Measurements from ENCODE around the gene ST8SIA4.

ST8SIA4 gene

GRCh38 chr5:100903039-100903887 lies at the start of gene ST8SIA4:
ST8SIA4 (minus strand) TSS chr5:100903282; CDS start chr5:100902955, 327 bp downstream.
- DNase-seq (ENCODE audit: low read depth), result peak; percentile 82

DNA sequence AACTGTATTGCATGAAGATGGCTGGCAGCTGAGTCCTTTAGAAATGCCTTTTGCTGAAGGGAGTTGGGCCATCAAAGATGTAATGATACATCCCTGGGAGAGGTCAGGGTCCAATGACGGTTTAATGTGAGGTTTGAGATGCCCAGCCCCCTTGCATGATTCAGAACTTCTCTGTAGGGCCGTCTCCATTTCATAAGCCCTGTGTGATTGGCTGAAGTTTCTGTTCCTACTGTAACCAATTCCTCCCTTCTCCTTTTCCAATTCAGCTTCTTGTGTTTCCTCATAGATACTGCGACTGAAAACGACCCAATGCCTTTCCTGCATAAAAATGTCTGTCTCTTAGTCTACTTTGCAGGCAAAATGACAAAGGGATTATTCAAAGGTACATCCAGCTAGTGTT lies 47.9 kb upstream of the ST8SIA4 start:
- no peak for DNase-seq (ENCODE audit: low read depth)

GRCh38 chr5:100913298-100913697 lies 10.2 kb upstream of the ST8SIA4 start:
- DNase-seq (ENCODE audit: low read depth), result no peak

- DNase-seq (ENCODE audit: low read depth), result no peak
Measured at GRCh38 chr5:100909034-100909433, 6.0 kb upstream of the ST8SIA4 start.

DNA sequence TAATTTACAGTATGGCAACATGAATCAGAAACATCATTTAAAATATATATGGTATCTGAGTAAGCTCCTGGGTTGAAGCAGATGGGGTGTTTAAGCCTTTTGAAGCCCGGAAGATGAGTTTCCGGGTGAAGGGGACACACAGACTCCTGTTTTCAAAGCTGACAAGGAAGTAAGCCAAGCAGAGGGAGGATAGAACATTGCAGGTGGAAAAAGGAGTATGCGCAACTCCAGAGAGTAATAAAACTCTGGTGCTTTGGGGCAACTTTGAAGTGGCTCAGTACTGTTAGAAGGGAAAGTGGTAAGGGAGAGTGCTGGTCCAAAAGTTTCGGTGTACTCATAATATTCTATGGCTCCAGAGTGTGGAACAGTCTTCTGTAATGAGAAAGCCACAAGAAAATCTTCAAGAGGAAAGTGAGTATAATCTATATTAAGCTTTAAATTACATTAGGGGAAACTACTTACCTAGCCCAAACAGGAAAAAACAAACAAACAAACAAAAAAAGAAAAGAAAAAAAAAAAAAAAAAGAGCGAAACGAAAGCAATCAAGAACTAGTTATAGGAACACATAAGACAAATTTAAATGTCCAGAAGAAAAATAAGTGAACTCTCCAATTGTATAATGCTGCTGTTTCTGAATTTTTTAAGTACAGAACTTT lies 2.3 kb upstream of the ST8SIA4 start:
- DNase-seq (ENCODE audit: low read depth), result no peak

DNA sequence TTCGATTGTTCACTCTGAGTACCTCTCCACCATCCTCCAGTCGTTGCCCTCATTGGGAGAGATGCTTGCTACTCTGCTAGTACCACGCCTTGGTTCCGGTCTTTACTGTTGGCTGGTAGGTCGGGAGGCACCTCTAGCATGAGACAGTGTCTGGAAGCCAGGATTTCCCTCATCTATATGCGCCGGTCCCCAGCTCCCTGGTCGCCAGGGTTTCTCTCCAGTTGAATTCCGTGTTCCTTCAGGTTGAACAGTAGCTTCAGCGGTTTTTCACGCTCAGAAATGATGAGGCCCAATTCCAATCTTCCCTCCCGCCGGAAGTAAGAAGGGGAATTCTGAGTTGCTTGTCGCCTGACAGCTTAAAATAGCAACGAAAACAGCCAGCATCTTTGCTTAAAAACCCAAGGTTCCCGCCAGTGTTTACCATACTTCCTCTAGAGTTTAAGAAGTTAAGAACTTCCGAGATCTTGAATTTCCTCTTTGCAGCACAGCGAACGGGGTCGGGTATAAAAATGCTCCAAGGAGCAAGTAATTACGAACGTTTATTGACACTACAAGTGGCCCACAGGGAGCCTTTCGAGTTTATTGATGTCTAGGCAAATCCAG lies 1.3 kb upstream of the ST8SIA4 start:
- DNase-seq (ENCODE audit: low read depth), result no peak

DNA sequence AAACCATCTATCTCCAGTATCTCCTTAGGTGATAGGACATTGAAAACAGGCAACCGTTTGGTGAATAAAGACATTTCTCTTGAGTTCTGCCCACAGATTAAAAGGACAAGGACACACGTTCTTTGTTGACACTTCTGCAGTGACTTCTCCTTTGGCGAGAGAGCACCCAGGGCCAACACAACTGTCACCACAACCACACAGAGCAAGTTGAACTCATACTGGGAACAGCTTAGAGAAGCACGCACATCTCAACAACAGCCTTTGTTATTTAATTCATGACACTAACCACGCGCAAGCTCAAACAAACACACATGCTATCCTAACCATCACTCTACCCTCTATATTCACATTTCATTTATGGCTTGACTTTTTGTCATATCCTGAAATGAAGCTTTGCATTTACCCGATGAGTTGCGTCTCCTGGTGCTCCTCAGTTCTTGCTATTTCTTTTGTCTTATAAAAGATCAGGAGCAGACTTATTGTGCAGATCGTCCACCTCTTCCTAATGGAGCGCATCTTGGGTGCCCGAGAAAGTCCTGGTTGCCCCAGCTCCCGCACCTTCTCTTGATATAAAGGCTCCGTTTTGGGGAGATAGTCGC lies 543 bp downstream of the ST8SIA4 start:
- no peak for DNase-seq (ENCODE audit: low read depth)

DNA sequence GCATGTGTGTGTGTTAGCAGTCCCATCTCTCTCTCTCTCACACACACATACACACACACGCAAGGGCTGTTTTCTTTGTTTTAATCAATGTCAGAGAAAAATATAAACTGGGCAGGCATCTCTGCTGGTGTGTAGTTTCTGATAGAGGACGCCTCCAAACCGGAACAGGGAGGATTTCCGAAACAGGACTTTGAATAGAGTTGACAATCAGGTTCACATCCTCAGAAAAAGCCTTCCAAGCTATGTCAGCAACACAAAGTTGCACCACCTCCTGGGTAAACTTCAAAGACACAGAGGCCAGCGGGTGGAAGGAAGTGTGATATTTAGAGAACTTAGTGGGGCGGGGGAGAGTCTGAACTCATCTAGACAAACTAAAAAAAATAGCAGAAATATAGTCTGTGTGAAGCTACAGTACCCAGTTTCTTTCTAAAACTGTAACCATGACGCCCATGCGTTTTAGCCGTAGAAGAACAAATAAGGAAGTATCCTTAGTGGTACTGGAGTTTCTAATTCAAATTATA lies 1.2 kb downstream of the ST8SIA4 start:
- DNase-seq (ENCODE audit: low read depth), result no peak

- peak; percentile 80 for DNase-seq (ENCODE audit: low read depth)
Measured at GRCh38 chr5:100900796-100901781, 2.0 kb downstream of the ST8SIA4 start.

GRCh38 chr5:100900142-100900795 lies 2.8 kb downstream of the ST8SIA4 start:
- DNase-seq (ENCODE audit: low read depth), result no peak

DNA sequence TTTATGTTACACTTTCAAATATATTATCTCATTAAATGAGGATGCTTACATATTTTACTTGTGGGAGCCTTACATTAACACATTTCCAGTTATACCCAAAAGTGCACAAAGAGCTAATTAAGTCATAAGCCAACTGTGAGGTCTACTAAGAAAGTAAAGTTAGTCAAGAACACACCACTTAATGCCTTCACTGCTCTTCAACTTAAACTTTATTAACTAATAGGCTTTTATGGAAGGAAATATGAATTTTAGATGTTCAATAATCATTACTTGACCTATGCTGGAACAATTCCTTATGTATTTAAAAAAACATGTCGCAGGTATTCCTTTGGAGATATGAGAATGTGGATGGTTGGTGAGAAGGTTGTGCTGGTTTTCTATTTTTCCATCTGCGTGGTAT lies 3.4 kb downstream of the ST8SIA4 start:
- DNase-seq (ENCODE audit: low read depth), result no peak

- no peak for DNase-seq (ENCODE audit: low read depth)
Measured at GRCh38 chr5:100898504-100899346, 4.4 kb downstream of the ST8SIA4 start.

DNA sequence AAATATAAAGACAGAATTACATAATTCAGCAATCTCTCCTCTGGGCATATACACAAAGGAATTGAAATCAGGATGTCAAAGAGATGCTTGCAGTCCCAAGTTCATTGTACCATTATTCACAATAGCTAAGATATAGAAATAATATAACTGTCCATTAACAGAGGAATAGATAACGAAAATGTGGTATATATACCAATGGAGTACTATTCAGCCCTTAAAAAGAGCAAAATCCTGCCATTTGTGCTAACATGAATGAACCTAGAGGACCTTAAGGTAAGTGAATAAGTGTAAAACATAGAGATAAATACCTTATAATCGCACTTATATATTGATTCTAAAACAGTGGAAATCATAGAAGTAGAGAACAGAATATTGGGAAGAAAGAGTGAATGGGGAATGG lies 7.0 kb downstream of the ST8SIA4 start:
- DNase-seq (ENCODE audit: low read depth), result no peak

DNA sequence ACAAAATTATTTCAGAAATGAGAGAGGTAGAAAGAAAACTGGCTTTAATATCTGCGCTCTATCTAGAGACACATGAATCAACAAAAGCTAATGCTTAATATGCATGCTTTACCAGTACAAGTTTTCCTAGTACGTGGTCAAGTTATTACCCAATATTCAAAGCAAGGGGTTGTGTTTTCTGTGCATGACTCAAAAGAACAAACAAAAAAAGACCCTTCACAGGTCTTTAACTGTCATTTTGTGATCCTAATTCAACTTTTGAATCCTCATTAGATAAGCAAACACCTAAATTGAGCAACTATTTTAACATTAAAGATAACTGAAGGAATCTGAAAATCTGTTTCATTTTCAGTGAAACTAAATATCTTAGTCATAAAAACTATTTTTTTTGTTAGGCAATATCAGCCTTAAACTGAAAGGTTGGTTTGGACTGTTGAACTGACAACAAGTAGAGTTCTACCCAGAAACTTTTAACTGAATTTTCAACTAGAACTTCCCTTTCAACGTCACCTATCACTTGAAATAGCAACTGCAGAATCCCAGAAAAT lies 12.5 kb downstream of the ST8SIA4 start:
- no peak for DNase-seq (ENCODE audit: low read depth)

DNA sequence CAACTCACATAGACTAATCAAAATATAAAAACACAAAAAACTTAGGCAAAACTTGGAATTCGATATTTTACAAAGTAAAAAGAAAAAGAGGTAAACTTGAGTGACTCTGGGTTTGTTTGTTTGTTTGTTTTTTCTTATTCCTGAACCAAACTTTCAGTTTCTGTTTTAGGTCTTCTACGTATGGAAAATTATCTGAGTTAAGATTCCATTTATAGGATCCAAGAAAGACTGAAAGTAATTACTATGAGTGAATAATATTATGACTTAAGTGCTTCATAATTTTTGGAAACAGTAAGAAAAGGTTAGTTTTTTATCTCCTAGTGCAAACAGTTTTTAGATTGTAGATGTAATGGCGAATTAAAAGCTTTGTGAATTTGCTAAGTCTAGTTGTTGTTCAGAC lies 13.2 kb downstream of the ST8SIA4 start:
- DNase-seq (ENCODE audit: low read depth), result no peak

GRCh38 chr5:100889165-100889743 lies 13.8 kb downstream of the ST8SIA4 start:
- no peak for DNase-seq (ENCODE audit: low read depth)

GRCh38 chr5:100877274-100877673 lies 25.8 kb downstream of the ST8SIA4 start:
- no peak for DNase-seq (ENCODE audit: low read depth)

DNA sequence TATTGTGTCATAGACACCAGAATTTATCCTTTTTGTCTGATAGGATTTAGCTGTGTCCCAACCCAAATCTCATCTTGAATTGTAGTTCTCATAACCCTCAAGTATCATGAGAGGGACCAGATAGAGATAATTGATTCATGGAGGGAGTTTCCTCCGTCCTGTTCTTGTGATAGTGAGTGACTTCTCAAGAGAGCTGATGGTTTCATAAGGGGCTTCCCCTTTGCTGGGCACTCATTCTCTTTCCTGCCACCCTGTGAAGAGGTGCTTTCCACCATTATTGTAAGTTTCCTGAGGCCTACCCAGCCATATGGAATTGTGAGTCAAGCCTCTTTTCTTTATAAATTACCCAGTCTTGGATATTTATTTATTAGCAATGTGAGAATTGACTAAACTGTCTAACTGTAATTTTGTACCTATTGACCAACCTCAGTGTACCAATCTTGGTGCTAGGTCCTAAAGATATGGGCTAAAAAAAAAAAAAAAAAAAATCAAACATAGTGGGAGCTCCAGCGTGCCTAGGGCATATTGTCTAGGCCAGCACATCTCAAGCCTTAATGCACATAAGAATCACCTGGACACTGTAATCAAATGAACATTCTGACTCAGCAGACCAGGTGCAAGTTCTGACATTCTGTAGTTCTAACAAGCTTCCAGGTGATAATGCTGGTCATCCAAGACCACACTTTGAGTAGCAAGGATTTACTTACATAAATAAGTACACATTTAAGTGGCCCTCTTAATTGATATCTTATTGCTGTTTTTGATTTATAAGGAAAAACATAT lies 30.5 kb downstream of the ST8SIA4 start:
- no peak for DNase-seq (ENCODE audit: low read depth)

Data from stimulated activated CD8-positive, alpha-beta memory T cell treated with anti-CD3 and anti-CD28 coated beads, Interleukin-15, amount 100 ng/mL, for 1 hour (primary cell).